GM23338 (cell line): Measurements from ENCODE around the gene FGGY.

Source experiments
- CREB1 ChIP-seq: fragments of 250-450 bp; sonication (Bioruptor Pico); IDR thresholded peaks from 2 replicates; pipeline ENCODE4 v1.5.0; 2020; ENCODE audit warnings: low read depth, mild to moderate bottlenecking, moderate library complexity
- EZH2 ChIP-seq: fragments of 200-600 bp; sonication (generic); IDR thresholded peaks from one replicate; pipeline ENCODE4 v1.8.0; 2017; ENCODE audit warnings: antibody characterized with exemption, mild to moderate bottlenecking, low read depth; ENCODE audit not compliant: unreplicated experiment
- EZH2phosphoT487 ChIP-seq: fragments of 200-600 bp; sonication (generic); IDR thresholded peaks from one replicate; pipeline ENCODE4 v1.8.1; 2018; ENCODE audit warnings: antibody characterized with exemption; ENCODE audit not compliant: unreplicated experiment
- JUNB ChIP-seq: IDR thresholded peaks from one replicate; pipeline ENCODE4 v1.6.1; 2016; ENCODE audit warnings: antibody characterized with exemption; ENCODE audit not compliant: unreplicated experiment
- NANOG ChIP-seq: IDR thresholded peaks from 2 replicates; pipeline ENCODE4 v1.6.1; 2016; ENCODE audit warnings: antibody characterized with exemption, borderline replicate concordance
- POLR2AphosphoS5 ChIP-seq: IDR thresholded peaks from 2 replicates; pipeline ENCODE4 v1.6.1; 2016; ENCODE audit warnings: antibody characterized with exemption, low read depth
- STAT1 ChIP-seq: IDR thresholded peaks from one replicate; pipeline ENCODE4 v1.6.1; 2016; ENCODE audit warnings: antibody characterized with exemption; ENCODE audit not compliant: unreplicated experiment
- ZNF114 ChIP-seq: fragments of 250-450 bp; sonication (Bioruptor Pico); IDR thresholded peaks from 2 replicates; pipeline ENCODE4 v1.5.0; 2020; ENCODE audit warnings: mild to moderate bottlenecking, moderate library complexity
- ZNF331 ChIP-seq: fragments of 250-450 bp; sonication (Bioruptor Pico); IDR thresholded peaks from 2 replicates; pipeline ENCODE4 v1.5.0; 2020; ENCODE audit warnings: low read depth, mild to moderate bottlenecking, moderate library complexity
- TF ChIP-seq, protein P1 (sequence below), 2 experiments: fragments of 200-600 bp in 1 of 2; sonication (generic) in 1 of 2; conservative IDR thresholded peaks; 2 replicates each; pipeline versions ENCODE4 v1.5.1 to v1.6.1; 2016 to 2017; ENCODE audit warnings: antibody characterized with exemption in 2 of 2, low read depth in 2 of 2, mild to moderate bottlenecking in 2 of 2, moderate library complexity in 1 of 2
- TF ChIP-seq, protein P2 (sequence below): IDR thresholded peaks from one replicate; pipeline ENCODE4 v1.6.1; 2018; ENCODE audit warnings: antibody characterized with exemption; ENCODE audit not compliant: unreplicated experiment
- TF ChIP-seq, protein P3 (sequence below): fragments of 250-450 bp; sonication (Bioruptor Pico); IDR thresholded peaks from 2 replicates; pipeline ENCODE4 v1.5.0; 2020; ENCODE audit warnings: mild to moderate bottlenecking, moderate library complexity

DNA sequence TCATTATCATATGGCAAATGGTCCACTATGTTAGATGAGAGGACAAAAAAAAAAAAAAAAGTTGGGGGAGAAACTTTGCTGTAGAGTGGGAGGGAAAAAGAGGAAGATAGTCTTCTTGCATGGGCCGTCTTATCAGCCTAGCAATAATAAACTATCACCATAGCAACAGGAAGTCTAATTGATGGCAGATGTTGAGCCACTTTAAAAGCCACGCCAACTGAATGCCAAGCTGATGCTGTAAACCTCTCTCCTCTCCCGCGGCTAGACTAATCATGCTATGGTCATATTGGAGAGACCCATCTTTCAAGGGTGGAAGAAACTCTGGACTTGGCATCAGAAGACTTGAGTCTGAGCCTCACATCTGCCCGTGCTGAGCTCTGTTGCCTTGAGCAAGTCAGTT, 395.7 kb downstream of the FGGY start:
- TF ChIP-seq, protein P1, sequence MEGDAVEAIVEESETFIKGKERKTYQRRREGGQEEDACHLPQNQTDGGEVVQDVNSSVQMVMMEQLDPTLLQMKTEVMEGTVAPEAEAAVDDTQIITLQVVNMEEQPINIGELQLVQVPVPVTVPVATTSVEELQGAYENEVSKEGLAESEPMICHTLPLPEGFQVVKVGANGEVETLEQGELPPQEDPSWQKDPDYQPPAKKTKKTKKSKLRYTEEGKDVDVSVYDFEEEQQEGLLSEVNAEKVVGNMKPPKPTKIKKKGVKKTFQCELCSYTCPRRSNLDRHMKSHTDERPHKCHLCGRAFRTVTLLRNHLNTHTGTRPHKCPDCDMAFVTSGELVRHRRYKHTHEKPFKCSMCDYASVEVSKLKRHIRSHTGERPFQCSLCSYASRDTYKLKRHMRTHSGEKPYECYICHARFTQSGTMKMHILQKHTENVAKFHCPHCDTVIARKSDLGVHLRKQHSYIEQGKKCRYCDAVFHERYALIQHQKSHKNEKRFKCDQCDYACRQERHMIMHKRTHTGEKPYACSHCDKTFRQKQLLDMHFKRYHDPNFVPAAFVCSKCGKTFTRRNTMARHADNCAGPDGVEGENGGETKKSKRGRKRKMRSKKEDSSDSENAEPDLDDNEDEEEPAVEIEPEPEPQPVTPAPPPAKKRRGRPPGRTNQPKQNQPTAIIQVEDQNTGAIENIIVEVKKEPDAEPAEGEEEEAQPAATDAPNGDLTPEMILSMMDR (conservative IDR thresholded peaks at IDR 0.05; ENCODE audit: low read depth in 2 of 2) = no peak
- TF ChIP-seq POLR2AphosphoS5 = no peak
- TF ChIP-seq EZH2 = no peak
- TF ChIP-seq EZH2phosphoT487 = no peak
- no peak for TF ChIP-seq STAT1
- TF ChIP-seq, protein P2, sequence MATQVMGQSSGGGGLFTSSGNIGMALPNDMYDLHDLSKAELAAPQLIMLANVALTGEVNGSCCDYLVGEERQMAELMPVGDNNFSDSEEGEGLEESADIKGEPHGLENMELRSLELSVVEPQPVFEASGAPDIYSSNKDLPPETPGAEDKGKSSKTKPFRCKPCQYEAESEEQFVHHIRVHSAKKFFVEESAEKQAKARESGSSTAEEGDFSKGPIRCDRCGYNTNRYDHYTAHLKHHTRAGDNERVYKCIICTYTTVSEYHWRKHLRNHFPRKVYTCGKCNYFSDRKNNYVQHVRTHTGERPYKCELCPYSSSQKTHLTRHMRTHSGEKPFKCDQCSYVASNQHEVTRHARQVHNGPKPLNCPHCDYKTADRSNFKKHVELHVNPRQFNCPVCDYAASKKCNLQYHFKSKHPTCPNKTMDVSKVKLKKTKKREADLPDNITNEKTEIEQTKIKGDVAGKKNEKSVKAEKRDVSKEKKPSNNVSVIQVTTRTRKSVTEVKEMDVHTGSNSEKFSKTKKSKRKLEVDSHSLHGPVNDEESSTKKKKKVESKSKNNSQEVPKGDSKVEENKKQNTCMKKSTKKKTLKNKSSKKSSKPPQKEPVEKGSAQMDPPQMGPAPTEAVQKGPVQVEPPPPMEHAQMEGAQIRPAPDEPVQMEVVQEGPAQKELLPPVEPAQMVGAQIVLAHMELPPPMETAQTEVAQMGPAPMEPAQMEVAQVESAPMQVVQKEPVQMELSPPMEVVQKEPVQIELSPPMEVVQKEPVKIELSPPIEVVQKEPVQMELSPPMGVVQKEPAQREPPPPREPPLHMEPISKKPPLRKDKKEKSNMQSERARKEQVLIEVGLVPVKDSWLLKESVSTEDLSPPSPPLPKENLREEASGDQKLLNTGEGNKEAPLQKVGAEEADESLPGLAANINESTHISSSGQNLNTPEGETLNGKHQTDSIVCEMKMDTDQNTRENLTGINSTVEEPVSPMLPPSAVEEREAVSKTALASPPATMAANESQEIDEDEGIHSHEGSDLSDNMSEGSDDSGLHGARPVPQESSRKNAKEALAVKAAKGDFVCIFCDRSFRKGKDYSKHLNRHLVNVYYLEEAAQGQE = no peak
- no peak for TF ChIP-seq CREB1 (CRISPR knock-in tag)
- TF ChIP-seq NANOG = no peak
- no peak for TF ChIP-seq ZNF114
- TF ChIP-seq JUNB = no peak
- TF ChIP-seq, protein P3, sequence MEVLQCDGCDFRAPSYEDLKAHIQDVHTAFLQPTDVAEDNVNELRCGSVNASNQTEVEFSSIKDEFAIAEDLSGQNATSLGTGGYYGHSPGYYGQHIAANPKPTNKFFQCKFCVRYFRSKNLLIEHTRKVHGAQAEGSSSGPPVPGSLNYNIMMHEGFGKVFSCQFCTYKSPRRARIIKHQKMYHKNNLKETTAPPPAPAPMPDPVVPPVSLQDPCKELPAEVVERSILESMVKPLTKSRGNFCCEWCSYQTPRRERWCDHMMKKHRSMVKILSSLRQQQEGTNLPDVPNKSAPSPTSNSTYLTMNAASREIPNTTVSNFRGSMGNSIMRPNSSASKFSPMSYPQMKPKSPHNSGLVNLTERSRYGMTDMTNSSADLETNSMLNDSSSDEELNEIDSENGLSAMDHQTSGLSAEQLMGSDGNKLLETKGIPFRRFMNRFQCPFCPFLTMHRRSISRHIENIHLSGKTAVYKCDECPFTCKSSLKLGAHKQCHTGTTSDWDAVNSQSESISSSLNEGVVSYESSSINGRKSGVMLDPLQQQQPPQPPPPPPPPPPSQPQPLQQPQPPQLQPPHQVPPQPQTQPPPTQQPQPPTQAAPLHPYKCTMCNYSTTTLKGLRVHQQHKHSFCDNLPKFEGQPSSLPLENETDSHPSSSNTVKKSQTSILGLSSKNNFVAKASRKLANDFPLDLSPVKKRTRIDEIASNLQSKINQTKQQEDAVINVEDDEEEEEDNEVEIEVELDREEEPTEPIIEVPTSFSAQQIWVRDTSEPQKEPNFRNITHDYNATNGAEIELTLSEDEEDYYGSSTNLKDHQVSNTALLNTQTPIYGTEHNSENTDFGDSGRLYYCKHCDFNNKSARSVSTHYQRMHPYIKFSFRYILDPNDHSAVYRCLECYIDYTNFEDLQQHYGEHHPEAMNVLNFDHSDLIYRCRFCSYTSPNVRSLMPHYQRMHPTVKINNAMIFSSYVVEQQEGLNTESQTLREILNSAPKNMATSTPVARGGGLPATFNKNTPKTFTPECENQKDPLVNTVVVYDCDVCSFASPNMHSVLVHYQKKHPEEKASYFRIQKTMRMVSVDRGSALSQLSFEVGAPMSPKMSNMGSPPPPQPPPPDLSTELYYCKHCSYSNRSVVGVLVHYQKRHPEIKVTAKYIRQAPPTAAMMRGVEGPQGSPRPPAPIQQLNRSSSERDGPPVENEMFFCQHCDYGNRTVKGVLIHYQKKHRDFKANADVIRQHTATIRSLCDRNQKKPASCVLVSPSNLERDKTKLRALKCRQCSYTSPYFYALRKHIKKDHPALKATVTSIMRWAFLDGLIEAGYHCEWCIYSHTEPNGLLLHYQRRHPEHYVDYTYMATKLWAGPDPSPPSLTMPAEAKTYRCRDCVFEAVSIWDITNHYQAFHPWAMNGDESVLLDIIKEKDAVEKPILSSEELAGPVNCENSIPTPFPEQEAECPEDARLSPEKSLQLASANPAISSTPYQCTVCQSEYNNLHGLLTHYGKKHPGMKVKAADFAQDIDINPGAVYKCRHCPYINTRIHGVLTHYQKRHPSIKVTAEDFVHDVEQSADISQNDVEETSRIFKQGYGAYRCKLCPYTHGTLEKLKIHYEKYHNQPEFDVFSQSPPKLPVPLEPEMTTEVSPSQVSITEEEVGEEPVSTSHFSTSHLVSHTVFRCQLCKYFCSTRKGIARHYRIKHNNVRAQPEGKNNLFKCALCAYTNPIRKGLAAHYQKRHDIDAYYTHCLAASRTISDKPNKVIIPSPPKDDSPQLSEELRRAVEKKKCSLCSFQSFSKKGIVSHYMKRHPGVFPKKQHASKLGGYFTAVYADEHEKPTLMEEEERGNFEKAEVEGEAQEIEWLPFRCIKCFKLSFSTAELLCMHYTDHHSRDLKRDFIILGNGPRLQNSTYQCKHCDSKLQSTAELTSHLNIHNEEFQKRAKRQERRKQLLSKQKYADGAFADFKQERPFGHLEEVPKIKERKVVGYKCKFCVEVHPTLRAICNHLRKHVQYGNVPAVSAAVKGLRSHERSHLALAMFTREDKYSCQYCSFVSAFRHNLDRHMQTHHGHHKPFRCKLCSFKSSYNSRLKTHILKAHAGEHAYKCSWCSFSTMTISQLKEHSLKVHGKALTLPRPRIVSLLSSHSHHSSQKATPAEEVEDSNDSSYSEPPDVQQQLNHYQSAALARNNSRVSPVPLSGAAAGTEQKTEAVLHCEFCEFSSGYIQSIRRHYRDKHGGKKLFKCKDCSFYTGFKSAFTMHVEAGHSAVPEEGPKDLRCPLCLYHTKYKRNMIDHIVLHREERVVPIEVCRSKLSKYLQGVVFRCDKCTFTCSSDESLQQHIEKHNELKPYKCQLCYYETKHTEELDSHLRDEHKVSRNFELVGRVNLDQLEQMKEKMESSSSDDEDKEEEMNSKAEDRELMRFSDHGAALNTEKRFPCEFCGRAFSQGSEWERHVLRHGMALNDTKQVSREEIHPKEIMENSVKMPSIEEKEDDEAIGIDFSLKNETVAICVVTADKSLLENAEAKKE = no peak
- TF ChIP-seq ZNF331 (CRISPR knock-in tag) = no peak
